Endothelial cell (in vitro differentiated cells): ENCODE measurements around the gene MFSD11. TPM values are rescaled to one million over a fixed set of nuclear protein-coding genes. Genes with fewer than 3 reads are reported as not detected.

Experiments used
- DNase-seq: peaks from one replicate; pipeline ENCODE4 v3.0.0; 2021; ENCODE audit warnings: low spot score
- H3K27ac Mint-ChIP-seq: one replicate; pipeline ENCODE4 v1.8.0; 2021; ENCODE audit warnings: mixed read lengths, inconsistent platforms; ENCODE audit not compliant: unreplicated experiment
- H3K27me3 Mint-ChIP-seq: one replicate; pipeline ENCODE4 v1.8.0; 2021; ENCODE audit warnings: mild to moderate bottlenecking, moderate library complexity, mixed read lengths, inconsistent platforms; ENCODE audit not compliant: unreplicated experiment
- H3K36me3 Mint-ChIP-seq: one replicate; pipeline ENCODE4 v1.8.0; 2021; ENCODE audit warnings: mild to moderate bottlenecking, low read depth, mixed read lengths, inconsistent platforms; ENCODE audit not compliant: unreplicated experiment
- H3K4me1 Mint-ChIP-seq: one replicate; pipeline ENCODE4 v1.8.0; 2021; ENCODE audit warnings: mild to moderate bottlenecking, mixed read lengths, inconsistent platforms; ENCODE audit not compliant: unreplicated experiment
- H3K4me3 Mint-ChIP-seq: one replicate; pipeline ENCODE4 v1.8.0; 2021; ENCODE audit warnings: mild to moderate bottlenecking, mixed read lengths, inconsistent platforms; ENCODE audit not compliant: unreplicated experiment
- H3K9me3 Mint-ChIP-seq: one replicate; pipeline ENCODE4 v1.8.0; 2021; ENCODE audit warnings: mixed read lengths, inconsistent platforms; ENCODE audit not compliant: unreplicated experiment
- CTCF ChIP-seq: fragments of 200-600 bp; sonication (generic); IDR thresholded peaks from one replicate; pipeline ENCODE4 v1.5.0; 2021; ENCODE audit warnings: antibody characterized with exemption; ENCODE audit not compliant: unreplicated experiment
- total RNA-seq: library from RNA; stranded (reverse); fragmentation: NEBNext Ultra II Directional; extraction: Animal tissue kit (Norgen Biotek cat#: 25700); gene quantifications from one replicate; pipeline ENCODE4 v1.2.1, GENCODE V29; 2021; ENCODE audit not compliant: unreplicated experiment

MFSD11 gene
- total RNA-seq, 1 donor from 2014 or later: 37.3 TPM

- TF ChIP-seq CTCF: no peak
- H3K27me3 Mint-ChIP-seq: no peaks in the 10 kb centered on the region
- no peak overlapping the region for H3K4me3 Mint-ChIP-seq
- no peaks in the 10 kb centered on the region for H3K4me1 Mint-ChIP-seq
- H3K27ac Mint-ChIP-seq: no peak overlapping the region
- DNase-seq: no peak
- H3K9me3 Mint-ChIP-seq: no peaks in the 10 kb centered on the region
- H3K36me3 Mint-ChIP-seq: no peaks in the 10 kb centered on the region
Observed at GRCh38 chr17:76820039-76820438, 82.1 kb downstream of the MFSD11 start.

GRCh38 chr17:76820561-76820960 is 82.6 kb downstream of the MFSD11 start:
- TF ChIP-seq CTCF: no peak
- H3K36me3 Mint-ChIP-seq: no peaks in the 10 kb centered on the region

GRCh38 chr17:76822184-76822778 is 84.4 kb downstream of the MFSD11 start:
- peaks cover 7% of the 10 kb centered on the region for H3K4me1 Mint-ChIP-seq
- no peak for DNase-seq
- no peaks in the 10 kb centered on the region for H3K27me3 Mint-ChIP-seq
- no peak overlapping the region for H3K4me3 Mint-ChIP-seq
- no peak overlapping the region for H3K27ac Mint-ChIP-seq
- no peak for TF ChIP-seq CTCF
- no peaks in the 10 kb centered on the region for H3K9me3 Mint-ChIP-seq
- H3K36me3 Mint-ChIP-seq: no peaks in the 10 kb centered on the region

More at GRCh38 chr17:76820561-76820960, 82.6 kb downstream of the MFSD11 start:
- no peaks in the 10 kb centered on the region for H3K27me3 Mint-ChIP-seq
- H3K27ac Mint-ChIP-seq: no peak overlapping the region
- no peaks in the 10 kb centered on the region for H3K9me3 Mint-ChIP-seq
- DNase-seq: no peak
- H3K4me1 Mint-ChIP-seq: no peaks in the 10 kb centered on the region
- H3K4me3 Mint-ChIP-seq: no peak overlapping the region

- Mint-ChIP-seq H3K4me1 (peaks cover 7% of the 10 kb centered on the region), H3K36me3 (no peaks in the 10 kb centered on the region), H3K27ac (no peak overlapping the region), H3K4me3 (no peak overlapping the region), H3K27me3 (peaks cover 2% of the 10 kb centered on the region), H3K9me3 (no peaks in the 10 kb centered on the region)
- no peak for DNase-seq
- no peak for TF ChIP-seq CTCF
Observed at GRCh38 chr17:76824093-76824492, 86.2 kb downstream of the MFSD11 start.

GRCh38 chr17:76826330-76827068 is 88.6 kb downstream of the MFSD11 start:
- DNase-seq: no peak
- no peak overlapping the region for H3K4me3 Mint-ChIP-seq
- peaks cover 2% of the 10 kb centered on the region for H3K27me3 Mint-ChIP-seq
- H3K4me1 Mint-ChIP-seq: peaks cover 9% of the 10 kb centered on the region
- no peak for TF ChIP-seq CTCF
- H3K36me3 Mint-ChIP-seq: no peaks in the 10 kb centered on the region
- H3K27ac Mint-ChIP-seq: no peak overlapping the region
- H3K9me3 Mint-ChIP-seq: no peaks in the 10 kb centered on the region
